H1 (cell line): ENCODE data around the gene PARP1. TPM values are rescaled to one million over a fixed set of nuclear protein-coding genes. Genes with fewer than 3 reads are reported as not detected.

Experiments
- CTCF ChIA-PET: fragments of 300-600 bp; sonication (Branson Sonifier 250); formaldehyde crosslinking; loops from one replicate; lab custom pipeline; 2021; ENCODE audit not compliant: partially characterized antibody; lab: Charles Lee
- POLR2A ChIA-PET: fragments of 300-600 bp; sonication (Branson Sonifier 250); formaldehyde crosslinking; loops from one replicate; lab custom pipeline; 2021; ENCODE audit warnings: inconsistent platforms; ENCODE audit not compliant: partially characterized antibody; lab: Charles Lee
- DNase-seq, 2 experiments: peaks; one replicate each; pipeline versions ENCODE4 v3.0.0 to v3.0.0-alpha.2; 2010 to 2022; ENCODE audit warnings: low spot score in 2 of 2, low read depth in 1 of 2, mixed read lengths in 1 of 2
- FAIRE-seq: peaks from 2 replicates; lab custom pipeline; 2011; peaks lifted over from hg19 to GRCh38; lab: Jason Lieb, UNC
- H2AFZ ChIP-seq: 2 replicates; pipeline ENCODE4 v1.8.1; 2012; ENCODE audit warnings: low read length, inconsistent platforms
- H2AK5ac ChIP-seq: 2 replicates; pipeline ENCODE4 v1.6.1; 2013; ENCODE audit warnings: low read depth, low read length
- H2BK120ac ChIP-seq: replicated peaks from 2 replicates; pipeline ENCODE3; 2013; ENCODE audit warnings: low read depth, low read length, inconsistent platforms
- H2BK12ac ChIP-seq: 2 replicates; pipeline ENCODE4 v1.6.1; 2013; ENCODE audit warnings: low read depth, low read length
- H2BK15ac ChIP-seq: 2 replicates; pipeline ENCODE4 v1.6.1; 2013; ENCODE audit warnings: low read length
- H2BK20ac ChIP-seq: 2 replicates; pipeline ENCODE4 v1.6.1; 2013; ENCODE audit warnings: low read length
- H2BK5ac ChIP-seq: 2 replicates; pipeline ENCODE4 v1.6.1; 2013; ENCODE audit warnings: low read depth, low read length
- H3K14ac ChIP-seq: 2 replicates; pipeline ENCODE4 v1.6.1; 2013; ENCODE audit warnings: inconsistent platforms; ENCODE audit not compliant: insufficient read length
- H3K18ac ChIP-seq: 2 replicates; pipeline ENCODE4 v1.6.1; 2013; ENCODE audit warnings: low read length; ENCODE audit errors: extremely low read depth
- H3K23ac ChIP-seq: 2 replicates; pipeline ENCODE4 v1.6.1; 2013; ENCODE audit warnings: inconsistent platforms; ENCODE audit not compliant: insufficient read length
- H3K23me2 ChIP-seq: 2 replicates; pipeline ENCODE4 v1.6.1; 2013; ENCODE audit warnings: low read depth, low read length
- H3K27ac ChIP-seq: 2 replicates; pipeline ENCODE4 v1.6.1; 2011; ENCODE audit warnings: low read depth, low read length, inconsistent platforms
- H3K27me3 ChIP-seq, 4 experiments: replicated peaks in 1 of 4; 1 replicate in 1 of 4; 2 replicates in 3 of 4; pipeline versions ENCODE4 v1.6.1 to v1.8.1; 2011 to 2013; ENCODE audit warnings: low read length in 3 of 4, mild to moderate bottlenecking in 3 of 4, inconsistent platforms in 2 of 4, mixed read lengths in 2 of 4, moderate library complexity in 1 of 4; ENCODE audit not compliant: control insufficient read depth in 3 of 4, insufficient read depth in 3 of 4; ENCODE audit errors: extremely low read depth in 1 of 4
- H3K36me3 ChIP-seq, 4 experiments: 2 replicates each; pipeline versions ENCODE4 v1.6.1 to v1.8.1; 2011 to 2013; ENCODE audit warnings: mild to moderate bottlenecking in 4 of 4, low read length in 3 of 4, moderate library complexity in 2 of 4, control low read depth in 1 of 4, inconsistent platforms in 1 of 4; ENCODE audit not compliant: insufficient read depth in 4 of 4, control insufficient read depth in 2 of 4
- H3K4ac ChIP-seq: replicated peaks from 2 replicates; pipeline ENCODE3; 2013; ENCODE audit warnings: low read length, low read depth, mixed read lengths, inconsistent platforms; ENCODE audit not compliant: insufficient read length
- H3K4me1 ChIP-seq, 4 experiments: replicated peaks in 1 of 4; 1 replicate in 1 of 4; 2 replicates in 3 of 4; pipeline versions ENCODE4 v1.6.1 to v1.8.1; 2011 to 2013; ENCODE audit warnings: low read length in 3 of 4, inconsistent platforms in 2 of 4, mixed read lengths in 1 of 4; ENCODE audit not compliant: insufficient read depth in 4 of 4, control insufficient read depth in 3 of 4
- H3K4me2 ChIP-seq, 2 experiments: 2 replicates each; pipeline versions ENCODE4 v1.6.1 to v1.8.1; 2011 to 2013; ENCODE audit warnings: low read depth in 2 of 2, low read length in 2 of 2, control low read depth in 1 of 2, inconsistent platforms in 1 of 2, mild to moderate bottlenecking in 1 of 2; ENCODE audit not compliant: insufficient read depth in 1 of 2
- H3K4me3 ChIP-seq, 4 experiments: fragments of 200-600, 300-600 bp in 1 of 4; sonication (generic), shearing (Covaris generic), sonication (Bioruptor Twin) in 1 of 4; 2 replicates each; pipeline versions ENCODE4 v1.5.1 to v1.8.1; 2011 to 2016; ENCODE audit warnings: low read length in 4 of 4, low read depth in 3 of 4, control low read depth in 2 of 4, inconsistent platforms in 2 of 4, mild to moderate bottlenecking in 2 of 4, mixed read lengths in 1 of 4, moderate library complexity in 1 of 4; ENCODE audit not compliant: insufficient read depth in 2 of 4; ENCODE audit errors: extremely low read depth in 1 of 4
- H3K56ac ChIP-seq: replicated peaks from 2 replicates; pipeline ENCODE3; 2013; ENCODE audit warnings: low read depth, mild to moderate bottlenecking, mixed read lengths, low read length, inconsistent platforms; ENCODE audit not compliant: insufficient read length
- H3K79me1 ChIP-seq: 2 replicates; pipeline ENCODE4 v1.6.1; 2013; ENCODE audit warnings: low read depth, low read length, control low read depth
- H3K79me2 ChIP-seq, 2 experiments: 2 replicates each; pipeline versions ENCODE4 v1.6.1 to v1.8.1; 2012 to 2013; ENCODE audit warnings: low read length in 2 of 2, mild to moderate bottlenecking in 2 of 2, inconsistent platforms in 1 of 2; ENCODE audit not compliant: insufficient read depth in 2 of 2, control insufficient read depth in 1 of 2
- H3K9ac ChIP-seq, 4 experiments: replicated peaks in 1 of 4; 1 replicate in 1 of 4; 2 replicates in 3 of 4; pipeline versions ENCODE4 v1.6.1 to v1.8.1; 2011 to 2013; ENCODE audit warnings: low read depth in 3 of 4, low read length in 3 of 4, control low read depth in 2 of 4, mild to moderate bottlenecking in 2 of 4, moderate library complexity in 2 of 4, inconsistent platforms in 1 of 4; ENCODE audit errors: extremely low read depth in 1 of 4
- H3K9me3 ChIP-seq, 2 experiments: 2 replicates each; pipeline versions ENCODE4 v1.6.1 to v1.8.1; 2012 to 2013; ENCODE audit warnings: mild to moderate bottlenecking in 2 of 2, moderate library complexity in 2 of 2, control low read depth in 1 of 2, inconsistent platforms in 1 of 2, low read depth in 1 of 2, low read length in 1 of 2, mixed read lengths in 1 of 2; ENCODE audit not compliant: insufficient read depth in 2 of 2
- H4K20me1 ChIP-seq, 2 experiments: replicated peaks in 1 of 2; 2 replicates each; pipeline versions ENCODE3 to v1.8.1; 2011 to 2013; ENCODE audit warnings: inconsistent platforms in 2 of 2, low read length in 2 of 2, mild to moderate bottlenecking in 1 of 2; ENCODE audit not compliant: insufficient read depth in 2 of 2, control insufficient read depth in 1 of 2
- H4K5ac ChIP-seq: 2 replicates; pipeline ENCODE4 v1.6.1; 2013; ENCODE audit warnings: low read length, low read depth, mixed read lengths, inconsistent platforms; ENCODE audit not compliant: insufficient read length
- H4K8ac ChIP-seq: 2 replicates; pipeline ENCODE4 v1.8.0; 2013; ENCODE audit warnings: mild to moderate bottlenecking, moderate library complexity, low read length, inconsistent platforms; ENCODE audit not compliant: insufficient read depth; ENCODE audit errors: extremely low read depth
- H4K91ac ChIP-seq: replicated peaks from 2 replicates; pipeline ENCODE3; 2013; ENCODE audit warnings: low read length, mixed read lengths, inconsistent platforms; ENCODE audit not compliant: insufficient read length
- CTBP2 ChIP-seq: IDR thresholded peaks from 2 replicates; pipeline ENCODE4 v1.7.0; 2011; ENCODE audit warnings: borderline replicate concordance, mild to moderate bottlenecking, moderate library complexity, mixed read lengths, low read length; ENCODE audit not compliant: insufficient read depth, insufficient read length
- RXRA ChIP-seq: IDR thresholded peaks from 2 replicates; pipeline ENCODE4 v1.6.1; 2011; ENCODE audit warnings: low read depth, mild to moderate bottlenecking, low read length, moderate library complexity; ENCODE audit not compliant: insufficient read depth
- TBP ChIP-seq: IDR thresholded peaks from 2 replicates; pipeline ENCODE4 v1.6.1; 2011; ENCODE audit warnings: low read depth, low read length, improper control_type of control experiment
- USF2 ChIP-seq: IDR thresholded peaks from 2 replicates; pipeline ENCODE4 v1.6.1; 2011; ENCODE audit warnings: low read length, improper control_type of control experiment
- WGBS, 2 experiments: shearing (Covaris generic) in 1 of 2; methylation state at CpG; one replicate each; pipeline versions ENCODE4 v1.1.6 to v1.1.7; 2013 to 2015; ENCODE audit warnings: low lambda C conversion rate in 2 of 2, mixed read lengths in 2 of 2, inconsistent platforms in 1 of 2, low coverage in 1 of 2, missing lambda C conversion rate in 1 of 2; ENCODE audit not compliant: insufficient replicate concordance in 2 of 2, insufficient coverage in 1 of 2, insufficient read length in 1 of 2; ENCODE audit errors: extremely low coverage in 1 of 2, missing lambda C conversion rate in 1 of 2; 5-methylcytosine and 5-hydroxymethylcytosine counted together
- polyA plus RNA-seq, 7 experiments: library from polyadenylated mRNA; depleted of rRNA in 3 of 7; stranded (reverse) in 5 of 7; unstranded in 2 of 7; fragments of >200 nt in 5 of 7; fragments of 200-250 nt in 2 of 7; gene quantifications; 1 replicate in 5 of 7; 2 replicates in 1 of 7; 4 replicates in 1 of 7; pipeline versions ENCODE4 v1.2.1 to v1.2.3, GENCODE V29; 2011 to 2013; ENCODE audit warnings: missing spikeins in 2 of 7, mixed read lengths in 2 of 7
- total RNA-seq: library from RNA; stranded (reverse); fragmentation: NEBNext Ultra II Directional; extraction: Animal tissue kit (Norgen Biotek cat#: 25700); gene quantifications from 2 replicates; pipeline ENCODE4 v1.2.1, GENCODE V29; 2021

PARP1 gene
- total and polyA plus RNA-seq, 2 of the 8 experiments (the other 6 are each of a cell fraction or from before 2014, with no cell fraction given) = 416 to 441 TPM

- Histone ChIP-seq H2BK20ac (no peak overlapping the region), H3K4me1 (0 out of 7 replicates have a peak, but pooled peaks cover 0 to 2% (median 0%) of the 10 kb centered on the region in 4 experiments), H3K4me3 (no peak overlapping the region), H4K91ac (no peak overlapping the region), H2BK120ac (no peak overlapping the region), H2AK5ac (no peak overlapping the region), H2BK15ac (no peak overlapping the region), H3K4ac (no peak overlapping the region), H4K5ac (no peak overlapping the region), H3K4me2 (no peak overlapping the region), H3K23me2 (no peaks in the 10 kb centered on the region), H3K27me3 (no peaks in the 10 kb centered on the region), H4K8ac (no peak overlapping the region), H3K9me3 (no peaks in the 10 kb centered on the region), H3K9ac (no peak overlapping the region), H3K23ac (no peak overlapping the region), H3K56ac (no peak overlapping the region), H3K14ac (no peak overlapping the region), H2BK5ac (no peak overlapping the region), H3K79me2 (no peaks in the 10 kb centered on the region), H3K27ac (no peak overlapping the region), H2BK12ac (no peak overlapping the region), H4K20me1 (no peaks in the 10 kb centered on the region), H3K36me3 (no peaks in the 10 kb centered on the region), H3K79me1 (no peaks in the 10 kb centered on the region), H2AFZ (no peak overlapping the region)
- CTCF ChIA-PET = interaction anchor here (0.9 to 1.5 kb wide), 6 partner anchors 10 to 43 kb away, joined by 3 to 9 read pairs (median 3); no protein-coding TSS in a partner anchor
- 96% methylated on average over 11 of the region's 11 CpGs; no CpG with 5 or more reads in 1 of the 2 experiments for WGBS, 2 experiments
- DNase-seq = no peak
- no peak for FAIRE-seq
- no peak for TF ChIP-seq RXRA
- TF ChIP-seq TBP = no peak
- no peak for TF ChIP-seq USF2
- no peak for TF ChIP-seq CTBP2
- TF ChIP-seq, all 59 proteins: peak for 0
- H3K18ac ChIP-seq = no peak overlapping the region
- POLR2A ChIA-PET = interaction anchor here (1.3 kb wide), 1 partner anchor 10 kb away, joined by 4 read pairs; no protein-coding TSS in a partner anchor
These were observed 6.3 kb upstream of the PARP1 start for GRCh38 chr1:226414098-226414698.
